HUES64 (cell line): ENCODE results near the gene TRAPPC2B. TPM values are rescaled to one million over a fixed set of nuclear protein-coding genes. Genes with fewer than 3 reads are reported as not detected.
A peak's percentile ranks its signal among the peaks of the same experiment; 100 is the strongest.

Experiments used
- H3K27ac ChIP-seq: 2 replicates; pipeline ENCODE4 v1.7.0; 2013; ENCODE audit warnings: low read depth, low read length, inconsistent platforms
- H3K27me3 ChIP-seq: 2 replicates; pipeline ENCODE4 v1.6.1; 2013; ENCODE audit warnings: mild to moderate bottlenecking, low read length; ENCODE audit not compliant: insufficient read depth
- H3K36me3 ChIP-seq: 2 replicates; pipeline ENCODE4 v1.6.1; 2013; ENCODE audit warnings: mild to moderate bottlenecking, low read length; ENCODE audit not compliant: insufficient read depth
- H3K4me1 ChIP-seq: 2 replicates; pipeline ENCODE4 v1.6.1; 2013; ENCODE audit warnings: mild to moderate bottlenecking, low read length, moderate library complexity; ENCODE audit not compliant: insufficient read depth
- H3K4me3 ChIP-seq: 2 replicates; pipeline ENCODE4 v1.5.1; 2013; ENCODE audit warnings: mild to moderate bottlenecking, low read length, moderate library complexity
- H3K9ac ChIP-seq: 2 replicates; pipeline ENCODE4 v1.6.1; 2013; ENCODE audit warnings: mild to moderate bottlenecking, low read depth, low read length
- H3K9me3 ChIP-seq: 2 replicates; pipeline ENCODE4 v1.6.1; 2013; ENCODE audit warnings: low read depth, low read length; ENCODE audit not compliant: insufficient read depth
- WGBS: fragments of 150-250, 120-280 bp; methylation state at CpG from one replicate; pipeline ENCODE4 v1.1.7; 2013; ENCODE audit warnings: missing lambda C conversion rate; 5-methylcytosine and 5-hydroxymethylcytosine counted together
- polyA plus RNA-seq, 2 experiments: library from polyadenylated mRNA; stranded (reverse); fragments of 50-300 nt; gene quantifications; one replicate each; pipeline ENCODE4 v1.2.3, GENCODE V29; 2013

The TRAPPC2B gene
- polyA plus RNA-seq (2013, experiment 1 of 2), result 12.5 TPM
- polyA plus RNA-seq (2013, experiment 2 of 2), result 16.7 TPM

DNA sequence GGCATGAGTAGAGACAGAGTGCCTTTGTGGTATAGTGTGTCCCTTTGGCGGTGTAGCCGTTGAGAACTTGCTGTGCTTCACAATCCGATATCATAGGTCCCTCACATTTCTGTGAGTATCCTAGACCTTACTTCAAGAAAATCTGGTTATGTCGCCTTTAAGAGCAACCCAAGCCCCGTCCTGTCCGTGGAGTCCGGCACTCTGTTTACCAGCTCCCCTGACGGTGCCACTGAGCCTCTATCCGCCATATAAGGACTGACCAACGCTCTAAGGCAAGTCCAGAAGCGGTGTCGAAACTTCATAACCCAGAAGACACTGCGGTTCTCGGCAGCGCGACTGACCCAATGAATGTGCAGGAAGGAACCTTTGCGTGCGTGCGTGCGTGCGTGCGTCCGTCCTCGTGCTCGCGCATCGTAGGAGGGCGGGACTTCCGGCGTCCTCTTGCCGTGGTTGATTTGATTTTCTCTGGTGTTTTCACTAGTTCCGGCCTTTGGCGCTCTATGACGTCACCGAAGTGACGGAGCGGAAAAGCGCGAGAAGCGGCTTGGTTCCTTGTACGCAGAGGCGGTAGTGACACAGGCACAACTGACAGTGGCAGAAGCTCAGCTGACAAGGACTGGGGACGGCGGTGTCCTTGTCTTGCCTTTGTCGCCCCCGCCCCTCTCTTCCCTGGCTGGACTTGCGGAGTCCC lies at the start of gene TRAPPC2B, which contains the start of gene ZNF547:
Gene TRAPPC2B (plus strand): TSS at position 555 of the 691 bp plus-strand sequence. CDS start 1,283 bp downstream, outside the sequence.
Gene ZNF547 (plus strand): TSS at position 555 of the 691 bp plus-strand sequence. CDS start 5,005 bp downstream, outside the sequence.
- peaks cover 15% of the 10 kb centered on the region for H3K36me3 ChIP-seq
- whole genome bisulfite sequencing, result 3% methylated on average over 47 of the region's 47 CpGs
- no peaks in the 10 kb centered on the region for H3K9me3 ChIP-seq
- no peaks in the 10 kb centered on the region; the same call in 1 of the 2 replicates for H3K4me1 ChIP-seq
- H3K27ac ChIP-seq, result peak within 1 kb of the TSS; percentile 54; the same call in 1 of the 2 replicates
- H3K27me3 ChIP-seq, result no peaks in the 10 kb centered on the region
- peak within 1 kb of the TSS; percentile 57 for H3K4me3 ChIP-seq
- peak within 1 kb of the TSS; percentile 68 for H3K9ac ChIP-seq

DNA sequence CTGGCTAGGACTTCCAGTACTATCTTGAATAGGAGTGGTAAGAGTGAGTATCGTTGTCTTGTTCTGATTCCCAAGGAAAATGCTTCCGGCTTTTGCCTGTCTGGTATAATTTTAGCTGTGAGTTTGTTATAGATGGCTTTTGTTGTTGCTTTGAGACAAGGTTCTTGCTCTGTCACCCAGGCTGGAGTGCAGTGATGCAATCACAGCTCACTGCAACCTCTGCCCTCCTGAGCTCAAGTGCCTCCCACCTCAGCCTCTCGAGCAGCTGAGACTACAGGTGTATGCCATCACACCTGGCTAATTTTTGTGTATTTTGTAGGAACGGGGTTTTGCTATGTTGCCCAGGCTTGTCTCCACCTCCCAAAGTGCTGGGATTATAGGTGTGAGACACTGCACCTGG lies 49.2 kb upstream of the TRAPPC2B start:
- Histone ChIP-seq H3K27ac (no peak overlapping the region), H3K36me3 (no peaks in the 10 kb centered on the region), H3K4me3 (no peak overlapping the region), H3K9ac (no peak overlapping the region), H3K9me3 (no peaks in the 10 kb centered on the region), H3K27me3 (peaks cover 57% of the 10 kb centered on the region), H3K4me1 (no peaks in the 10 kb centered on the region)
- WGBS, result 80% methylated on average over 4 of the region's 4 CpGs

DNA sequence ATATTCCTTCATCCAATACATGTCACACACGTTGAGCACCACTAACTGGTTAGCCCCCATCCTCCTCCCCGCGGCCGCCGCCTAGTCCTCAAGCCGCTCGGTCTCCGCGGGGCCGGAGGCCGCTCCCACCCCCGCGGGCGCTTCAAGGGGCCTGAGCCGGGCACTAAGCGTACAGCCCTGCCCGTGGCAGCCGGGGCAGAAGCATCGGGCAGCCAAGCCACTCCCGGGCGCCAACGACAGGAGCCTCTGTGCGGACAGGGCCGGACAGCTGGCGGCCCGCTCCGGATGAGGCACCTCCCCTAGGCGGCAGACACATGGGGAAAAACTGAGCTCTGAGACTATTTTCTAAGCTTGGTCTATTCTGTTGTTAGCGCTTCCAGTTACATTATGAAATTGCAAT lies 45.8 kb upstream of the TRAPPC2B start:
- Histone ChIP-seq H3K27ac (no peak overlapping the region), H3K27me3 (peaks cover 52% of the 10 kb centered on the region), H3K36me3 (no peaks in the 10 kb centered on the region), H3K9ac (no peak overlapping the region), H3K4me1 (peaks cover 11% of the 10 kb centered on the region; the same call in 1 of the 2 replicates), H3K9me3 (no peaks in the 10 kb centered on the region), H3K4me3 (peak overlapping the region; percentile 44)
- 51% methylated on average over 29 of the region's 29 CpGs for WGBS

DNA sequence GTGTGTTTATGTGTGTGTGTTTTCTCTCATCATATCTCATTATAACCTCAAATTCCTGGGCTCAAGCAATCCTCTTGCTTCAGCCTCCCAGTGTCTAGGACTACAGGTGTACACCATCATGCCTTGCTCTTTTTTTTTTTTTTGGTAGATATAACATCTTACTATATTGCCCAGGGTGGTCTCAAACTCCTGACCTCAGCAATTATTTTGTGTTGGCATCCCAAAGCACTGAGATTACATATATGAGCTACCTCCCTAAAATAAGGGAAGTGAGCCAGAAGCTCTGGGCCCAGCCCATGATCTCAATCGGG lies 43.5 kb upstream of the TRAPPC2B start:
- Histone ChIP-seq H3K36me3 (peaks cover 16% of the 10 kb centered on the region), H3K4me3 (peak overlapping the region; percentile 85), H3K27me3 (peaks cover 29% of the 10 kb centered on the region), H3K27ac (peak overlapping the region; percentile 75; the same call in 1 of the 2 replicates), H3K4me1 (peaks cover 11% of the 10 kb centered on the region; the same call in 1 of the 2 replicates), H3K9ac (peak overlapping the region; percentile 59; the same call in 1 of the 2 replicates), H3K9me3 (no peaks in the 10 kb centered on the region)
- WGBS, result 0% methylated on average over 1 of the region's 1 CpG

DNA sequence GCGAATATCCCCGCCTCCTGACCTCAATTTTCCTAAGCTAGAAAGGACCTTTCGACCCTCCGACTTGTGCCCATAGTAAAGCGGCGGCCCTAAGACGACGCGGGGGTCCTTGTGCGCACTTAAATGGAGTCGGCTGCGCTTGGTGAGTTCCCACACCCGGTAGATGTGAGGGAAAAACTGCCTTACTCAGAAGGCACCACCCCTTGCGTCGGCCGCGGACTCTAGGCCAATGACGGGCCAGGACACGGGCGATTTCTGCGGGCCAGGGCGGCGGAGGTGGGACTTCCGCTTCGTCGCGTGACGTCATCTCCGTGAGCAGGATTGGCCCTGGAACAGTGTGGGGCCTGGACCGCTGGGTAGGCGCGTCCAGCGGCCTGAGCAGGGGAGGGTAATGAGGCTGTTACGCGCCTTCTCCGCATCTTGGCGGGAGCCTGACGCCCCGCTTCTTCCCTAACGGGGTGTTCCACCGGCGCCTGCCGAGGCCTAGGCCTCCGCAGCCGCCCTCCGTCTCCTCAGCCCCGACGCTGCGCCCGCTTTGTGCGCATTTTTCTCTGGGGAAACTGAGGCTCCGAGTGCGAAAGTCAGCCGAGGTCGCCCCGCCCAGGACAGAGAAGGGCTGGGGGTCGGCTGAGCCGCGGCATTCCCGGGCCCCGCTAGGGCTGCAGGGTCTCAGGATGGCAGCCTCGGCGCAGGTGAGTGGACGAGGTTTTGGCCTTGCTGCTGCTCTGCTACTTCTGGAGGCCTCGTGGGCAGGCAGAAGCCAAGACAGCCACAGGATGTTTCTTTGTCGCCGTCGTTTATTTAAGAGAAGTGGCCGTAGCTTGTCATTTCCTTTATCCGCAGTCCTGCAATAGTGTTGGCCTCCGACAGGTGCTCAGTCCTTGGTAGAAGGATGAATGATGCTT lies 42.9 kb upstream of the TRAPPC2B start, which contains the start of gene ZNF543:
Gene ZNF543 (plus strand): TSS at position 293 of the 905 bp plus-strand sequence. CDS start 382 bp downstream, at position 675.
- Histone ChIP-seq H3K27me3 (peaks cover 23% of the 10 kb centered on the region), H3K9me3 (no peaks in the 10 kb centered on the region), H3K27ac (peak within 1 kb of the TSS; percentile 87), H3K9ac (peak within 1 kb of the TSS; percentile 89), H3K4me1 (peaks cover 11% of the 10 kb centered on the region; the same call in 1 of the 2 replicates), H3K36me3 (peaks cover 22% of the 10 kb centered on the region), H3K4me3 (peak within 1 kb of the TSS; percentile 85)
- WGBS, result under 1% methylated on average over 71 of the region's 71 CpGs

DNA sequence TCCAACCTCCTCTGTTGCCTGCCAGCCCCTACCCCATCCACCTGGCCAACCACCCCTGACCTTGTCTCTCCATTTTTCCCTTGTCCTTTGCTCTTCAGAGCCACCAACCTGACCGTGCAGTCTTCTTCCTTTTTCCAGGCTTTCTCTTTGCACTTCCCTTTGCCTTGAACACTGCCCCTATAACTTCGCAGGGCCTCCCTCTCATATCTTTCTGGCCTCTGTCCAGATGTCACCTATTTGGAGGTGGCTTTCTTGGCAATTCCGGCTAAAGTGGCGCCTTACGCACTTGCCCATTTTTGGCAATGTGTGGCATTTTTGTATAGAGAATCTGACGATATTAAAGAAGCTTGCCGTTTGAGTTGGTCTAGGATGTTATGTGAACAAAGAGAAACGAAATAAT lies 42.2 kb upstream of the TRAPPC2B start:
- Histone ChIP-seq H3K9ac (peak overlapping the region; percentile 89), H3K4me3 (peak overlapping the region; percentile 85), H3K27me3 (peaks cover 16% of the 10 kb centered on the region), H3K4me1 (peaks cover 11% of the 10 kb centered on the region; the same call in 1 of the 2 replicates), H3K27ac (peak overlapping the region; percentile 87; the same call in 1 of the 2 replicates), H3K36me3 (peaks cover 28% of the 10 kb centered on the region), H3K9me3 (no peaks in the 10 kb centered on the region)
- 62% methylated on average over 8 of the region's 8 CpGs for WGBS

DNA sequence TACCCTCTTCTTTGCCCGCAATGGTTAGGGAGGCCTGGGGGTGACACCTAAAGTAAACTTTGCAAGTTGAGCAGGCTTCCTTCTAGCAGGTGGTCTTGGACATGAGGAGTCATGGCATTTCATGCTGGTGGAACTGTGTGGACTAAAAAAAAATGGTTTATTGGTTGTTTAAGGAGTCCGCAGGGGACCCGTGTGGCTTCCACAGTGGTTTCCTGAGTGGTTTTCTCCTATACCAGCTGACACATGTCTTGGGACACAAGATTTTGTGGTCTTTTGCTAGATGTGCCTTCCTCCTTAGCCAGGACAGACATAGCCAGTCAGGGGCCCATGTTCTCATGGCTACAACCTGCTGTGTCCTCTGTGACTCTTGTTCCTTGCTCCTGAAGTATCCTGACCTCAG lies 41.6 kb upstream of the TRAPPC2B start:
- 89% methylated on average over 3 of the region's 3 CpGs for WGBS
- Histone ChIP-seq H3K36me3 (peaks cover 34% of the 10 kb centered on the region), H3K9me3 (no peaks in the 10 kb centered on the region), H3K27ac (no peak overlapping the region), H3K4me3 (peak overlapping the region; percentile 85), H3K9ac (peak overlapping the region; percentile 89; the same call in 1 of the 2 replicates), H3K27me3 (peaks cover 10% of the 10 kb centered on the region), H3K4me1 (peaks cover 11% of the 10 kb centered on the region; the same call in 1 of the 2 replicates)

DNA sequence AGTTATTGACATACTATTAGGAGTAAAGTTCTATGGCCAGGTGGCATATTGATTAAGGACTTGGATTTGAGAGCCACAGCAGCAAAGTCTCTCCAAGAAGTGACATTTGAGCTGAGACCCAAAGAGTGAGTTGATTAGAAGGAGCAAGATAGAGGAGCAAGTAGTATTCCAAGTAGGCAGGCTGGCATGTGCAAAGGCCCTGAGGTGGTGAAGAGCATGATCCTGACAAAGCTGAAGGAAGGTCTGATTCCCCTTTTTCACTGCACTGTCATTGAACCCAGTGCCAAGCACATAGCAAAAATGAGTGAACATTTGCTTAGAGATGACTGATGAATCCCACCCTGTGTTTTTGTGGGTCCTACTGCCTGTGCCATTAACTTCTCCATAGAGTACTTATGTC lies 38.4 kb upstream of the TRAPPC2B start:
- Histone ChIP-seq H3K27me3 (no peaks in the 10 kb centered on the region), H3K36me3 (peaks cover 63% of the 10 kb centered on the region), H3K27ac (no peak overlapping the region), H3K4me1 (peaks cover 8% of the 10 kb centered on the region; the same call in 1 of the 2 replicates), H3K9ac (no peak overlapping the region), H3K4me3 (no peak overlapping the region), H3K9me3 (no peaks in the 10 kb centered on the region)

DNA sequence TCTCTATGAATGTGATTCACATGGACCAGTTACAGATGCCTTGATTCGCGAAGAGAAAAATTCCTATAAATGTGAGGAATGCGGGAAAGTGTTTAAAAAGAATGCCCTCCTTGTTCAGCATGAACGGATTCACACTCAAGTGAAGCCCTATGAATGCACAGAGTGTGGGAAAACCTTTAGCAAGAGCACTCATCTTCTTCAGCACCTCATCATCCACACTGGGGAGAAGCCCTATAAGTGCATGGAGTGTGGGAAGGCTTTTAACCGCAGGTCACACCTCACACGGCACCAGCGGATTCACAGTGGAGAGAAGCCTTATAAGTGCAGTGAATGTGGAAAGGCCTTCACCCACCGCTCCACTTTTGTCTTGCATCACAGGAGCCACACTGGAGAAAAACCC lies 35.4 kb upstream of the TRAPPC2B start:
- H3K4me1 ChIP-seq, result no peaks in the 10 kb centered on the region
- no peak overlapping the region for H3K4me3 ChIP-seq
- no peak overlapping the region for H3K27ac ChIP-seq
- no peak overlapping the region for H3K9ac ChIP-seq
- no peaks in the 10 kb centered on the region for H3K27me3 ChIP-seq
- no peaks in the 10 kb centered on the region for H3K9me3 ChIP-seq
- WGBS, result 98% methylated on average over 8 of the region's 8 CpGs
- H3K36me3 ChIP-seq, result peaks cover 70% of the 10 kb centered on the region

DNA sequence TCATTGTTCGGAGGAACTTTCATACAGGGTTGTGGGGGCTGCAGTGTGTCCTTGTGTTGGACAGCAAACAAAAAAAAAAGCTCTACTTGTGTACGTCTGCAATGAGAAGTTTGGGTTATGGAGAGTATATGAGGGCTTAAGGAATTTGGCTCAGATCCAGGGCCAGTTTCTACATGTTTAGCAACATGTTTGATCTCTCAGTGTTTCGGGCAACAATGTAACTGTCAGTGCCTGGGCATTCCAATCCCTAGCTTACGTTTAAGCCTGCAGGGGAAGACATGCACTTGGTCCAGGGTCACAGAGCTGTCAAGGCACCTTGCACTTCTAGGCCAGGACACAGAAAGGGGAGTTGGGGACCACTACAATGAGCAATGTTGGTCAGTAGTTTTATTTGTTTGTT lies 29.2 kb upstream of the TRAPPC2B start:
- Histone ChIP-seq H3K27me3 (no peaks in the 10 kb centered on the region), H3K4me1 (no peaks in the 10 kb centered on the region), H3K4me3 (no peak overlapping the region), H3K36me3 (peaks cover 12% of the 10 kb centered on the region), H3K27ac (no peak overlapping the region), H3K9ac (no peak overlapping the region), H3K9me3 (no peaks in the 10 kb centered on the region)
- WGBS, result 90% methylated on average over 4 of the region's 4 CpGs

DNA sequence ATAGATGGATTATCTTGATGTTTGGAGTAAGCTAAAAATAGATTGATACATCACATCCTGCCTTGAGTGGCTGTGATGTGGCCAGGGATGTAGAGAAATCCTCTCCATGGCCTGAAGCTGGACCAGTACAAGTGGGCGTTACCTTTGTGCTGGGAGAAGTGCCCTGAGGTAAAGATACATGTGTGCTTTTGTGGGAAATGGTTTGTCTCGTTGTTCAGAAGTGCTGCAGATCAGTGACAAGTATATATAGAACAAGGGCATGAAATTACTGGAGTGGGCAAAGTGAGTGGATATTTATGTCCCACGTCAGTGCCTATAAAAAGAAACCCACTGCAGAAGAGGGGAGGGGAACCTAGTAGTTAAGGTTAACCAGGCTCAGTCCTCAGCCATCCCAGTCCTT lies 24.5 kb upstream of the TRAPPC2B start:
- Histone ChIP-seq H3K27ac (no peak overlapping the region), H3K27me3 (no peaks in the 10 kb centered on the region), H3K9me3 (no peaks in the 10 kb centered on the region), H3K9ac (no peak overlapping the region), H3K36me3 (no peaks in the 10 kb centered on the region), H3K4me3 (no peak overlapping the region), H3K4me1 (no peaks in the 10 kb centered on the region)
- WGBS, result 85% methylated on average over 3 of the region's 3 CpGs
